HG03469 (cell line): ENCODE results near the gene LMO2.

ENCODE experiments used
- ATAC-seq: cut with Tn5 transposase; IDR thresholded peaks from one replicate; pipeline ENCODE4 v1.9.1; 2021; ENCODE audit warnings: mild to moderate bottlenecking, moderate library complexity, moderate number of reproducible peaks; ENCODE audit not compliant: unreplicated experiment

LMO2 gene

DNA sequence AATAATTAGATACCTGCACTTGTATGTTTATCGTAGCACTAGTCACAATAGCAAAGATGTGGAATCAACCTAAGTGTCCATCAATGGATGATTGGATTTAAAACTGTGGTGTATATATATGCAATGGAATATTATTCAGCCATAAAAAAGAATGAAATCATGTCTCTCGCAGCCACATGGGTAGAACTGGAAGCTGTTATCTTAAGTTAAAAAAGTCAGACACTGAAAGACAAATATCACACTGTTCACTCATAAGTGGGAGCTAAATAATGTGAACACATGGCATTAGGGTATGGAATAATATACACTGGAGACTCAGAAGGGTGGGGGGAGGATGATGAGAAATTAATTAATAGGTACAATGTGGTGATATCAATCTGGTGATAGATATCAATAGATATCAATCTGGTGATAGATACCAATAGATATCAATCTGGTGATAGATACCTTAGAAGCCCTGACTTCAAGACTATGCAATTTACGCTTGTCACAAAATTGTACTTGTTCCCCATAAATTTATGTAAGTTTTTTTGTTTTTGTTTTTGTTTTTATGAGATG, 2.0 kb downstream of the LMO2 start:
- ATAC-seq, result no peak

DNA sequence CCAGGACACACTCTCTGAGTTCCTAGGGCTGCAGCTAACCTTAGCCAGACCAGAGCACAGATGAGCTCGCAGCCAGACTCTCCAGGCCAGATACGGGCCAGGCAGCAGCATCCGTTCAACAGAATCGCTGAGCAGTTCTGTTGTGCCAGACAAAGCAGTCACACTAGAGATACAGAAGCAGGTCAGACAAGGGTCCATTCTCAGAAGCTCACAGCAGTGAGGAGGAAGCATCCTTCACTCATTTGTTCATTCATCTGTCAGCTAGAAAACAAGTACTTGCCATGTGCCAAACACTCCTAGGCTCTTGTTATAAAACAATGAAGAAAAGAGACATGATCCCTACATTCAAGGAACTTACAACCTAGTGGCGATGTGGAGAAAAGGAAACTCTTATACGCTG, 2.6 kb downstream of the LMO2 start:
- ATAC-seq, result no peak

DNA sequence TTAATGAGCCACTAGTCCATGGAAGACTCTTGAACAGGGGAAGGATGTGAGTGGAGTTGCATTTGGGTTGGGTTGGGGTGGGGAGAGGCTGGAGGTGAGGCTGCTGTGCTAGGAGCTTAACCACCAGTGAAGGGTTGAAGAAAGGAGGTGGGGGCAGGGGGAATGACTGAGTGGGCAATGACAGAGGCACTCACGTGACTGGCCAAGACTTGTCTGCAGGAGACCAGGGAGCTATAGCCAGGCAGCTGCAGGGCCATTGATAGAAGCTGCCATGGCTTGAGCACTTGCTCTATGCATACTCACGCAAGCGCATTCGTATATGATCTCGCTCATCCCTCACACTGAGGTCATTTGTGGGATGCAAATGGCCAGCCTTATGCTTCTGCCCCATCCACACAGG, 4.0 kb downstream of the LMO2 start:
- ATAC-seq, result no peak

DNA sequence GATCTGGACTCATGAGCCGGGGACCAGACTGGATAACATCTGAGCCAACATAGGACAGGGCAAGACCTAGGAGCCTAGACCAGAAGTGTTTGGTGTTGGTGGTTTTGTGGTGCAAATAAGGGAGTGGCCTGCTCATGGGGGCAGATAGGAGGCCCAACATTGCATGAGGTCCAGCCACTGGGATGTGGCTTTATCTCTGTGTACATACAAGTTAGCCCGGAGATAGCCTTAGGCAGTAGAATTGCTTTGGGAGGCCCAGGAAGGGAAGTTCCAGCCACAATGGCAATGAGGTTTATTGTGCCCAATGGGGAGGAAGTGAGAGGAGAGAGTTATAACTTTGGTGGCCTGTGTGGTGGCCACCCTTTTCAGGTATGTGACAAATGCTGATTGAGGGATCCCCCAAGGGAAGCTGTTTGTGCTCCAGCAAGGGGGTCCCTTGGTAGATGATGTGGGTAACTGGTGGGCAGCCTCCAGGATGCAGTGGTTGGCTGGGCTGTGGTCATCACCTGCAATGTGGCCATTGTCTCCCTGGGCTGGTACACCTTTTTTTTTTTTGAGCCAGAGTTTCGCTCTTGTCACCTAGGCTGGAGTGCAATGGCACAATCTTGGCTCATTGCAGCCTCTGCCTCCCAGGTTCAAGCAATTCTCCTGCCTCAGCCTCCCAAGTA, 6.4 kb downstream of the LMO2 start:
- ATAC-seq, result no peak

DNA sequence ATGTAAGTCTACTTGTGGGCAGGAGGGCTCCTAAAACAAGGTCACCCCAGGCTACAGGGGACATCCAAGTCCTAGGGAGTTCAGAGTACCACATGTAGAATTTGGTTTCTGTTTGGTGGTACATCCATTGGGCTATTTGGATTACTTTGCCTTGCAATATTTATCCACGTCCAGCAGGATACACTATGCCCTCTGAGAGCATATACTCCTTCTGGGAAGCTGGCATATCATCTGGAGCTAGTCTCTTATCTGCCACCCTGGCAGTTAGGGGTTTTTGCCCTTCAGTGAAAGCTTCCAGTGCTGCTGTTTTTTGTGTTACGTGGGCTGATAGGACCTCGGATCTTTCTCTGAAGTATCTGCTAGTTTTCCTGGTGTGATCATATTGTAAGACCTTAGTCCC, 7.3 kb downstream of the LMO2 start:
- no peak for ATAC-seq

DNA sequence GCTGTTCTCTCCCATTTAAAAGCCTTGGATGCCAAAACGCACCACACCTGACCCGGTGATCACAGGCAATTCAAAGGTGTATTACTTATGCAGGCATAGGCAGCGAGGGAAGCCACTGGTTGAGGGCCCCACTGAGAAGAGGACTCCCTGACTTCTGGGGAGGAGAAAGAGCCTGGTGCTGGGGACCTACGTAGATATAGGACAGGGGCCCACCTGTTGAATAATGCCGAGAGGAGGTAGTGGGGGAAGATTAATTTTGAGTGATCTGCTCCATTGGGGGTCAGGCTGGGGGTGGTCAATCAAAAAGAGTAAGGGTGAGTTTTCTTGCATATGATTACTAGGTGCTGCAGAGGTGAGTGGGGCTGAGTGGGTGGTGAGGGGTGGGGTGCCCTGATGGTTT, 7.8 kb downstream of the LMO2 start:
- ATAC-seq, result no peak

DNA sequence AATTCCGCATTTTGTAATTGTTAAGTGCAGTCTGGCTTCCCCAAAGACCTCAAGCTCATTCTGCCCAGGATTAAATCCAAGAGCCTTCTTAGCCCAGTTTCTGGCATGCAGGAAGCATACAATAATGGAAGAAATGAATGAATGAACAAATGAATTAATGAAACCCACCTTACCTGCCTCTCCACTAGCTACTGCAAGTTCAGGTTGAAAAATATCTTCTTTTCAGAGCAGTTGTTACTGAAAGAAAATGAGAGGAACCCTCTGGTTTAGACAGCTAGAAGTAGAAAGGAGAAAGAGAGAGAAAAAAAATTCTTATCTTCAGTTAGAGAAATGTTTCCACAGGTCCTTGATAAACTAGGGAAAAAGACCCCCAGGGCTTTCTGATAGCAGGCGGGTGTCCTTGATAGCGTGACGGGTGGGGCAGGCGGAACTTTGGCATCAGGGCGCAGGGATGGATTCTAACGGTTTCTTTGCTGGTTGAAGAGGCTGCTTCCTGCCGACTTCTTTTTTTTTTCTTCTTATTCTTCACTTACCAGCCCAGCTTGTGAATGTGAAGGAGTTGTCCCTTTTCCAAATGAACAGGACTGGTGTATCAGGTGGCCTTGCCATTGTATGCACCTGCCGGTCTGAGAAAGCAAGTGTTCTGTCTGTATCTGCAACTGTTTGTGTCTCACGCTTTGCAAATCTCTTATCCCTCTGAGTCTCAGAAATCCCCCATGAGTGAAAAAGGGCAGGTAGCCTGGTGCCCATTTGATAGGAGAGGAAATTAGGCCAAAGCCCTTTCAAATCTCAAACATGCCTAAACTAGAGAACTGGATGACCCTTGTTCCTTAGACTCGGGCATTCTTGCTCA, 10.0 kb downstream of the LMO2 start:
- ATAC-seq, result no peak

DNA sequence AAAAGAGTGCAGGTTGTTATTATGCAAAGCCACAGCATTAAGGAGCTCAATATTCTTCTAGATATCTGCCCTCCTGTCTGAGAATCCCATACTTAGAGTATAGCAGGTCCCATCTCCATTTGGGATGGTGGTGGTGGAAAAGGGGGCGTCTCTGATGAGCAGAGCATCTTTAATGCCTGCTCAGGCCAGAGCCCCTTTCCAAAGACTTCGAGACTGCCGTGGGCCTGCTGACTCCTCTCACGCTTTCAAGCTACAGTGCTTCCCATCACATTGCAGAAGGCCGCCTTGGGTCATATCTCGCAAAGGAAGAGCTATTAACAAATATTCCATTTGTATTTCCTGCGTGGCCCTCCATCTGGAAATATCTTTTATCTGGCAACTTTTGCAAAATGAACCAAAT, 10.9 kb downstream of the LMO2 start:
- ATAC-seq, result no peak

DNA sequence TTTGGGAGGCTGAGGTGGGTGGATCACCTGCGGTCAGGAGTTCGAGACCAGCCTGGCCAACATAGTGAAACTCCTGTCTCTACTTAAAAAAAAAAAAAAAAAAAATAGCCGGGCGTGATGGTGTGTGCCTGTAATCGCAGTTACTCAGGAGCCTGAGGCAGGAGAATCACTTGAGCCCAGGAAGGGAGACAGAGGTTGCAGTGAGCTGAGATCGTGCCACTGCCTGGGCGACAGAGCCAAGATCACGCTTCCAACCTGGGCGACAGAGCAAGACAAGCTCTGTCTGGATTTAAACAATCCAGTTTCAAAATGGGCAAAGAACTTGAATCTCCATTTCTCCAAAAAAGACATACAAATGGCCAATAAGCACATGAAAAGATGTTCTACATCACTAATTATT, 12.5 kb downstream of the LMO2 start:
- ATAC-seq, result no peak

DNA sequence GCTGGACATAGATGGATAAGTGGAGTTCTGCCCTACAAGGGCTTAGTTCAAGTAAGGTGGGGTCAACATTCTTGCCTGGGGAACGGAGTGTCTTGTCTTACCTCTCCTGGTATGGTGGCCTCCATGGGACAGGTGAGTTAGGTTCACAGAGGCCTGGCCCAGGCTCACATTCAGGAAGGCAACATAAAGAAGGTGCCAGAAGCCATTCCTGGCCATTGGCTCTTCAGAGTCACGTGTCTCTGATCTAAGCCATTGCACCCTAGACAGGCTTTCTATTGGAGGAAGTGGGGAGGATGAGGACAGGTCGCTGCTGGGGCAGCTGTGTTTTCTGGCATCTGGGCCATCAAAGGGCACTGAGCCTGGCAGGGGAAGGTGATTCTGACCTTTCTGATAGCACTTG, 14.8 kb downstream of the LMO2 start:
- ATAC-seq, result no peak

DNA sequence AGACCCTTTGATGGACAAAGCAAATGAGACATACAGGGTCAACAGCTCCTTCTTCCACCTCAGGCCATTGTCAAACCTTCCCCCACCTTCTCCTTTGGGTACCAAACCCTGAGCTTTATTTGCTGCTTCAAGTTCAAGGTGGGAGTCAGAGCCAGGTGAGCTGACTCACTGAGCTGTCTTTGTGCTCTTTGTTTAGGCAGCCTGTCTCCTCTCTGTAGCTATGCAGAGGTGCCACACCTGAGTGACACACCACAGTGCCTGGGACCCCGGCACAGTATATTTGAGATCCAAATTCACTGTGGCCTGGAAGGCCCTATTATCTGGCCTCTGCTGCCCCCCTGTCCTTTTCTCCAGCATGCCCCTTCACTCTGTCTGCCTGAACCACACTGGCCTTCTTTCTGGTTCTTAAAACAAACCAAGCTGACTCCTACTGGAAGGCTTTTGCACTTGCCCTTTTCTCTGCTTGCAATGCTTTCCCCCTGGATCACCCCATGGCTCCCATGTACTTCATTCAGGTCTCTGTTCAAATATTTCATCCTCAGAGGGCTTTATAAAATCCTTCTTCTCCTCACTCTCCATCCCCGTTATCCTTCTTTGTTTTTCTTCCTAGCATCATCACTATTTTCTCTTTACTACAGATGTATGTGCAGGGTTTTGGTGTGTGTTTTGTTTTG, 16.1 kb downstream of the LMO2 start:
- ATAC-seq, result no peak

DNA sequence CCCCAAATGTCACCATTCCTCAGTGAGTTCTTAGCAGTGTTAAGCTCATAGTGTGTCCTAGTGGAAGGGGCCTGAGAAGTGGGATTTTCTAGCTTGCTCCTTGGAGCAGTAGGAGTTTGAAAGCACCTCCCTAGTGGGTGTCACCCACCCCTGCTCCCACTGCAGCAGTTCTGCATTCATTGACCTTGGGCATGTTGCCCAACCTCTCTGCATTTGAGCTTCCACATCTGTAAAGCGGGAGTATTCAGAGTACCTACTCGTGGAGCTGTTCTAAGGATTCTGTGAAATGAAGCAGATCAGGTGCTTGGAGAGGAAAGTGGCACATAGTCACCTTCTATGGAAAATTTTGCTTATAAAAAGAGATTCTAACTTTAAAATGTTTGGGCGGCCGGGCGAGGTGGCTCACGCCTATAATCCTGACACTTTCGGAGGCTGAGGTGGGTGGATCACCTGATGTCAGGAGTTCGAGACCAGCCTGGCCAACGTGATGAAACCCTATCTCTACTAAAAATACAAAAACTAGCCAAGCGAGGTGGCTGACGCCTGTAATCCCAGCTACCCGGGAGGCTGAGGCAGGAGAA, 16.9 kb downstream of the LMO2 start:
- no peak for ATAC-seq

DNA sequence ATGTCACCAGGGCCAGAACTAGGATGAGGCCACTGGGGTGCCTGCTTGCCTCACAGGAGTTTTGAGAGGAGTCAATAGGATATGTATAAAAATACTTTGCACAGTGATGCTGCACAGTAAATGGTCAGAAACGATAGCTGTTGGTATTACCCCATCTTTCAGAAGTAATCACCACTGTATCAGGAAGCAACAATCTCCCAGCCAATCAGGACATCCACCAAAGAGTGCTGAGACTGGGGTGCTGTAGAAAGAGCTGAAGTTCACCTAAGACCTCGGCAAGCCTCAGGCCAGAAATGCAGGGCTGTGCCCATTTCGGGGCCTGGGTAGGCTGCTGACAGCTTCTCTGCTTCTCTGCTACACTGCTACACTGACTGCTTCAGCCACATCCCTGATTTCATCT, 17.4 kb downstream of the LMO2 start:
- ATAC-seq, result no peak

DNA sequence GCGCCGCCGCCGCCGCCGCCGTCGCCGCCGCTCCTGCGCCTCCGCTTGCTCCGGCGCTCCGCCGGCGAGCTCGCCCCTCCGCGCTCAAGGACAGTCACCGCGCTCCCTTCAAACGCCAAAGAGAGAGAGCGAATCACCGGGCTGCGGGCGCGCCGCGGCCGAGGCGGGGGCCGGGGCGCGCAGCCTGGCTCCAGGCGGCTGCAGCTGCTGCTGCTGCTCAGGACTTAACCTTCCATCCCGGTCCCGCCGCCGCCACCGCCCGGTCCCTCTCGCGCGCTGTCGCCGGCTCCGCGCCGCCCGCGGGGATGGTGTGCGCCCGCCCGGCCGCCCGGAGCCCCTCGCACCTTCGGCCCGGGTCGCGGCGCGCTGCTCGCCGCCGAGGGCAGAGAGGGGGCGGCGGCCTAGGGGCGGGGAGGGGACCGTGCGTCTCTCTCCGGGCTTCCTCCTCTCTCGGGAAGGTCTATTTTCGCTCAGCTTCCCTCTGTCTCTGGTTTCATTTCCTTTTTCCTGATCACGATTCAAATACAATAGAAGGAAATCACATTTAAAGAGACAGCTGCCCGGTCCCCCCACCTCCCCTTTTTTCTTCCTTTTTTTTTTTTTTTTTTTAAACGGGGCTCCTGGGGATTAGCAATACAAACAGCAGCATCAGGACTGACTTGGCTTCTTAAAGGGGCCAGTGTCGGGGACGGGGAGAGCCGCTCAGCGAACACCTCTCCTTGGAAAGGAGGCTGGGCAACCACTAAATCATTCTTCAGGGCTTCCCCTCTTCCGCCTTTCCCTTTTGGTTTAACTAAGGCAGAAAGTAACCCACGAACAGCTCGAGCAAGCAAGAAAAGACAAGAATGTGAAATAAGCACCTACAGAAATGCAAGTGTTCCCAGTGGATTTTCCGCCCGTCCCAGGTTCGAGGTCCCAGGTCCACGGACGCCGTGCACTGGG, 22.1 kb downstream of the LMO2 start:
- no peak for ATAC-seq

DNA sequence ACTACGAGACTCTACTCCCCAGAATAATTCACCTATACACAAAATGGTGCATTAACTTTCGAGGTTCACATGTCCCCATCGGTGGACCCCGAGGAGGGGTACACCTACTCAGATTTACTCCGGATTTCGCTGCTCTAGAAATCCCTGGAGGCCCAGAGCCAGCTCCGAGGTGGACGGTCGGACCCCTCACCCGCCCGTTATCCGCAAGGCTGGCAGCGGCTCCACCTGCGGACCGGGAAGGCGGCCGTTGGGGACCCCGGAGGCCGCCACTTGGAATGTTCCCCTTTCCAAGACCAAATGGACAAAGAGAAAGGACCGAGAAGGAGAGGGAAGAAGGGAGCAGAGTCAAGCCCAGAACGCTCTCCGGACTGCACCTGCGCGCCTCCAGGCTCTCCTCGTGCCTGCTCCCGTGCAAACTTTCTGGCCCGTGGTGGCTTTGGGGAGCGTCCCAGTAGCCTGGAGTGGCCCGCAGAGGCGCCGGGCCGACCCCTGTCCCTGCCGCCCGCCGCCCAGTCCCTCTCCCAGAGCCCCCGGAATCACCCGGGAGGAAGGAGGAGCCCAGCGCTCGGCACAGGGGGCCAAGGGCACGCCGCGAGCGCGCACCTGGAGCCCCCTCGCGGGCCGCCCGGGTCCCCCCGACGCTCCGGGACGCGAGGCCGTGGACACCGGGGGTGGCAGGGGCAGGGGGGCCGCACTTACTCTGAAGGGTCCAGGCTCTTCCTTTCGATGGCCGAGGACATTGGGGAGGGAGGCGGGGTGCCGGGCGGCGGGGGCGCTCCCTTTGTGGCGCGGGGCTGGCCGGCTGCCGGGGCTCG, 23.0 kb downstream of the LMO2 start:
- no peak for ATAC-seq

DNA sequence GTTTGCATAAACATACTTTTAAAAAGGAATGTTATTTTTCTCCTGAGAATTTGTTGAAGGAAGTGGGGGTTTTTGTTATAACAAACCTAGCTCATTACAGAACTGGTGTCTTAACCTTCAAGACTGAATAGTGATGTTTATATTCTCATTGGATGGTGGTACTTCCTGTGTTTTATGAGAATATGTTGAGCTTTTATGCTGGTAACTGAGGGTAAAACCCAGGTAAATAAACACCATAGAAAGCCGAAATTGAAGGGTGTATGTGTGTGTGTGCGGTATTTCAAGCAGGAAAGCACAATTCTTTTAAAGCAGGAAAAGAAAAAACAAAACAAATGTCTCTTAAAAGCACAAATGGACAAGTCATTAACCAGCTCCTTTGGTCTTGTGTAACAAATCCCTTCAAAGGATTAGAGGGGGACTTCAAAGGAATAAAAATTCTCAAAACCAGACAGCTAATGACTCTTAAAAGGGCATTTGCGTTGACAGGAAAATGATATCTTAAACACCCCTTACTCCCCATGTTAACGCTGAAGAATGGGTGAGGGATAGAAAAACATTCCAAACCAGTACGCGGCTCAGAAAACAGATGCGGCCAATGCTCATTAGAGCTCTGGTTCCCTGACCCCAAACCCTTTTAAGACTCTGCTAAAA, 23.8 kb downstream of the LMO2 start:
- ATAC-seq, result no peak

DNA sequence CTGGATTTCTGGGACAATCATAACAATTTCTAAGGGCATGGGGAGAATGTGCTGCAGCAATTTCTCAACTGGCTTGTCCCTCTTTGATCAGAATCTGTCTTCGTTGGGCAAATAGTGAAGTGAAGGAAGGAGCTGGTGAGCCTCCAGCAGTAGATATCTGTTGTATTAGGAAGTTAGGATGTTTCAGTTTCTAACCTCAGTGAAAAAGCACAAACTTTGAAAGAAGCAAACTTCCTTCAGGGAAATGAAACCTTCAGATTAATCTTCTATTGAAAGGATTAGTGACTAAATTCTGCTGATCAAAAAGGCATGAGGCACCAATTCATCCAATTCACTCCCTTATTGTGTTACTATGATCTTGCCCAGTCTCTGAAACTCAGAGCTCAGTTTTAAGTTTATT, 24.3 kb downstream of the LMO2 start:
- no peak for ATAC-seq

DNA sequence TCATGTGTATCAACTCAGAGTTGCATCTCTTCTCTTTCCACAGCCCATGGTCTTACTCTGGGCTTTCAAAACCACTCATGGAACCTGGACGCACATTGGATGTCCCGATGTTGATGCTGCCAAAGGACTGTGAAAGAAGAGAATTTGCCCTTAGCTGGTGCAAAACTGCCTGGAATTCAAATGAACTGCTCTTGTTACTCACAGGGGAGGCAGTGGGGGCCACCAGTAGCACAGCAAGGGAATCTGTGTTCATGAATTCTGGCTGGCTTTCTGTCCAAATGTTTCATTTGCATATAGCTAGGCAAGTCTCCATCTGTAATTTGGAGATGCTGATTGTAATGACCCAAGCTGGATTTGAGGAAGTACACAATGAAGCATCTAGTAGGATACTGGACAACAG, 24.9 kb downstream of the LMO2 start:
- ATAC-seq, result no peak

DNA sequence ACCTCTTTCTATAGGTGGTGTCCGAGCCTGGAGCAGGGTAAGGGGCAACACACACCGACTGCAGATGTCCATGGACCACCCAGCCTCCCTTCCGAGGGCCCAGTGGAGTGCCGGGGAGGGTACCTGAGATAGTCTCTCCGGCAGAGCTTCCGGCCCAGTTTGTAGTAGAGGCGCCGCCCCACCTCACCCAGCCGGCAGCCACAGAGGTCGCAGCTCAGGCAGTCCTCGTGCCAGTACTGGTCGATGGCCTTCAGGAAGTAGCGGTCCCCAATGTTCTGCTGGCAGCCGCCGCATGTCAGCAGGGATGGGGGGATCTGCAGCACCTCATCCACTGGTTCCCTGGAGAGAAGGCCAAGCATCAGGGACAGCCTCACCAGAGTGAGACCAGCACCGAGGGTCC, 27.4 kb downstream of the LMO2 start:
- no peak for ATAC-seq
